HCT116 (cell line): ENCODE results near the gene CHRD. TPM values are rescaled to one million over a fixed set of nuclear protein-coding genes. Genes with fewer than 3 reads are reported as not detected.

Source experiments
- ATAC-seq: fragments of 200-7000 bp; cut with Tn5 transposase; 2 replicates; pipeline ENCODE4 v1.9.1; 2020; ENCODE audit warnings: mild to moderate bottlenecking, moderate library complexity
- BruUV-seq: library from RNA; stranded (reverse); fragments of 400-500 nt; replicated peaks from 2 replicates; lab custom pipeline; 2021; lab: Mats Ljungman, UMichigan
- CTCF ChIA-PET: fragments of 300-600 bp; sonication (Branson Sonifier 250); formaldehyde crosslinking; loops from one replicate; lab custom pipeline; 2021; ENCODE audit warnings: antibody characterized with exemption; lab: Charles Lee
- POLR2A ChIA-PET: fragments of 300-600, 350-600 bp; sonication (Branson Sonifier 250); formaldehyde crosslinking; loops from one replicate; lab custom pipeline; 2021; ENCODE audit warnings: antibody characterized with exemption; lab: Charles Lee
- RAD21 ChIA-PET, 2 experiments: fragments of 300-600 bp; sonication (Branson Sonifier 250); formaldehyde crosslinking; loops; one replicate each; lab custom pipeline; 2023; ENCODE audit warnings: low total read pairs in 2 of 2; ENCODE audit not compliant: uncharacterized antibody in 2 of 2, unreplicated experiment in 2 of 2, low non-redundant PET in 1 of 2; lab: Charles Lee
- DNase-seq: peaks from one replicate; pipeline ENCODE4 v3.0.0-alpha.2; 2010; ENCODE audit warnings: low read depth, low spot score
- H2AFZ ChIP-seq: fragments of 200-600 bp; shearing (Covaris generic), sonication (generic); 2 replicates; pipeline ENCODE4 v1.6.1; 2017; ENCODE audit warnings: low read depth, mixed run types, mixed read lengths, antibody characterized with exemption, low read length; ENCODE audit not compliant: poor library complexity, severe bottlenecking
- H3K27ac ChIP-seq: 2 replicates; pipeline ENCODE4 v1.5.1; 2012; ENCODE audit warnings: low read depth, low read length
- H3K27me3 ChIP-seq: fragments of 200-600 bp; sonication (generic); 2 replicates; pipeline ENCODE4 v1.6.1; 2016; ENCODE audit warnings: mixed run types, low read length, mixed read lengths; ENCODE audit not compliant: insufficient read depth
- H3K36me3 ChIP-seq, 2 experiments: fragments of 200-500 bp in 1 of 2; fragments of 200-600 bp in 1 of 2; sonication (Bioruptor generic) in 1 of 2; sonication (generic) in 1 of 2; 2 replicates each; pipeline versions ENCODE4 v1.5.1 to v1.6.1; 2014 to 2016; ENCODE audit warnings: low read length in 2 of 2, inconsistent platforms in 1 of 2, mixed read lengths in 1 of 2, mixed run types in 1 of 2; ENCODE audit not compliant: insufficient read depth in 2 of 2, control insufficient read depth in 1 of 2
- H3K4me1 ChIP-seq, 2 experiments: fragments of 200-600 bp in 1 of 2; sonication (generic) in 1 of 2; 2 replicates each; pipeline versions ENCODE4 v1.5.1 to v1.6.1; 2012 to 2017; ENCODE audit warnings: low read length in 2 of 2, inconsistent platforms in 1 of 2, mild to moderate bottlenecking in 1 of 2, mixed read lengths in 1 of 2, mixed run types in 1 of 2, moderate library complexity in 1 of 2; ENCODE audit not compliant: insufficient read depth in 2 of 2, control insufficient read depth in 1 of 2
- H3K4me2 ChIP-seq: fragments of 200-600 bp; sonication (generic); 2 replicates; pipeline ENCODE4 v1.6.1; 2017; ENCODE audit warnings: mixed run types, low read length, mixed read lengths
- H3K4me3 ChIP-seq, 2 experiments: fragments of 200-600 bp in 1 of 2; sonication (generic) in 1 of 2; replicated peaks in 1 of 2; 2 replicates each; pipeline ENCODE4 v1.5.1; 2011 to 2016; ENCODE audit warnings: low read length in 2 of 2, control low read depth in 1 of 2, low read depth in 1 of 2, mild to moderate bottlenecking in 1 of 2, mixed read lengths in 1 of 2, mixed run types in 1 of 2
- H3K79me2 ChIP-seq: fragments of 200-600 bp; sonication (generic); 2 replicates; pipeline ENCODE4 v1.6.1; 2017; ENCODE audit warnings: mild to moderate bottlenecking, mixed run types, low read length, moderate library complexity, mixed read lengths; ENCODE audit not compliant: insufficient read depth
- H3K9ac ChIP-seq: fragments of 200-600 bp; sonication (generic); 2 replicates; pipeline ENCODE4 v1.6.1; 2016; ENCODE audit warnings: low read length, mixed read lengths
- H3K9me2 ChIP-seq: fragments of 200-600 bp; sonication (generic), shearing (Covaris generic); 2 replicates; pipeline ENCODE4 v1.6.1; 2017; ENCODE audit warnings: mixed run types, mild to moderate bottlenecking, moderate library complexity; ENCODE audit not compliant: insufficient read depth
- H3K9me3 ChIP-seq, 2 experiments: fragments of 200-500 bp in 1 of 2; fragments of 200-600 bp in 1 of 2; sonication (Bioruptor generic) in 1 of 2; sonication (generic) in 1 of 2; 2 replicates each; pipeline ENCODE4 v1.6.1; 2014 to 2017; ENCODE audit warnings: low read length in 2 of 2, mixed read lengths in 2 of 2, inconsistent platforms in 1 of 2, low read depth in 1 of 2, mild to moderate bottlenecking in 1 of 2, mixed run types in 1 of 2, moderate library complexity in 1 of 2; ENCODE audit not compliant: control insufficient read depth in 1 of 2, insufficient read depth in 1 of 2
- H4K20me1 ChIP-seq: fragments of 200-600 bp; sonication (generic), shearing (Covaris generic); 2 replicates; pipeline ENCODE4 v1.6.1; 2017; ENCODE audit warnings: mixed run types, mild to moderate bottlenecking, moderate library complexity; ENCODE audit not compliant: insufficient read depth
- CBX3 ChIP-seq: IDR thresholded peaks from 2 replicates; pipeline ENCODE4 v1.6.1; 2012; ENCODE audit warnings: low read depth
- EZH2phosphoT487 ChIP-seq: fragments of 200-600 bp; IDR thresholded peaks from 2 replicates; pipeline ENCODE4 v1.6.1; 2018; ENCODE audit warnings: antibody characterized with exemption, borderline replicate concordance
- POLR2A ChIP-seq: IDR thresholded peaks from 2 replicates; pipeline ENCODE4 v1.7.0; 2011; ENCODE audit warnings: borderline replicate concordance; ENCODE audit not compliant: insufficient read depth, insufficient read length; ENCODE audit errors: extremely low read depth
- POLR2AphosphoS5 ChIP-seq: IDR thresholded peaks from 2 replicates; pipeline ENCODE4 v1.6.1; 2011; ENCODE audit warnings: mild to moderate bottlenecking, low read depth, low read length, moderate library complexity
- RAD21 ChIP-seq: IDR thresholded peaks from 2 replicates; pipeline ENCODE4 v1.6.1; 2012; ENCODE audit warnings: low read depth, mild to moderate bottlenecking
- ZBTB33 ChIP-seq: IDR thresholded peaks from 2 replicates; pipeline ENCODE4 v1.6.1; 2011; ENCODE audit warnings: mild to moderate bottlenecking, low read length, moderate library complexity; ENCODE audit not compliant: insufficient replicate concordance; ENCODE audit errors: extremely low read depth
- ZFX ChIP-seq: fragments of 450-650 bp; IDR thresholded peaks from 2 replicates; pipeline ENCODE4 v1.6.1; 2017
- ZNF274 ChIP-seq: fragments of 200-500 bp; sonication (Bioruptor generic); IDR thresholded peaks from 2 replicates; pipeline ENCODE4 v1.6.1; 2014; ENCODE audit warnings: mild to moderate bottlenecking, low read depth, low read length, inconsistent platforms
- intact Hi-C: fragments of 100-400 bp; cut with micrococcal nuclease; formaldehyde crosslinking; loops from 2 replicates; pipeline ENCODE4 v1.10.0; 2022
- total RNA-seq: library from RNA; stranded (reverse); gene quantifications from one replicate; pipeline ENCODE4 v1.2.1, GENCODE V29; 2021; ENCODE audit not compliant: unreplicated experiment
- TF ChIP-seq, protein P1 (sequence below): IDR thresholded peaks from 2 replicates; pipeline ENCODE4 v1.6.1; 2012
- TF ChIP-seq, protein P2 (sequence below): IDR thresholded peaks from 2 replicates; pipeline ENCODE4 v1.6.1; 2012
- TF ChIP-seq, protein P3 (sequence below), 3 experiments: fragments of 200-600 bp in 1 of 3; sonication (generic) in 1 of 3; IDR thresholded peaks in 2 of 3; conservative IDR thresholded peaks in 1 of 3; 2 replicates each; pipeline ENCODE4 v1.5.1; 2012 to 2017; ENCODE audit warnings: low read depth in 2 of 3, low read length in 2 of 3, antibody characterized with exemption in 1 of 3, borderline replicate concordance in 1 of 3, control low read depth in 1 of 3, mild to moderate bottlenecking in 1 of 3, mixed read lengths in 1 of 3, mixed run types in 1 of 3, moderate library complexity in 1 of 3; ENCODE audit not compliant: insufficient read depth in 1 of 3

CHRD gene
- total RNA-seq, 1 experiment from 2014 or later, result 8.0 TPM

DNA sequence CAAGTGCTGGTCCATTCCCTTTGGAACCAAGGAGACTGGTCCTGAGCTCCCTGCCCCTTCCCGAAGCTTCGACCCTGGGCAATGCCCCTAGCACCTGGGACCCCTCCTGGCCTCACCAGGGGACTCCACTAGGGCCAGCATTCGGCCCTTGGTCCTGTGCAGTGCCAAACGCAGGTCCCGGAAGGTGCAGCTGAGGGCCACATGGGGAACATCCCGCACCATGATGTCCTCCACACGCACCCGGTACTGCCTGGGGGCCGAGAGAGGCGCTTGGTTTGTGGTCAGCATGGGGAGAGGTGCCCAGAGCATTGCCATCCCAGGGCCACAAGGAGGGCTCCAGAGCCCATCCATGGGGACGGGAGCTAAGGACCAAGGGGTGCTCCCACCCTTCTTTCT lies 26.3 kb upstream of the CHRD start:
- Histone ChIP-seq H3K4me3 (no peak overlapping the region), H3K4me1 (peaks cover 0 to 3% of the 10 kb centered on the region in 2 experiments; a peak in 1 of 4 replicates), H2AFZ (no peak overlapping the region), H3K36me3 (peaks cover 24% of the 10 kb centered on the region in 2 experiments; a peak in 3 of 4 replicates), H3K9me3 (no peaks in the 10 kb centered on the region), H3K27me3 (no peaks in the 10 kb centered on the region), H3K9ac (no peak overlapping the region), H4K20me1 (no peaks in the 10 kb centered on the region), H3K9me2 (no peaks in the 10 kb centered on the region), H3K79me2 (no peaks in the 10 kb centered on the region), H3K4me2 (no peak overlapping the region), H3K27ac (no peak overlapping the region)
- ChIA-PET RAD21 (no interaction called here), CTCF (interaction anchor here (1.0 kb wide), 1 partner anchor 18 kb away, joined by 4 read pairs; no protein-coding TSS in a partner anchor), POLR2A (no interaction called here)
- TF ChIP-seq POLR2AphosphoS5, result no peak
- TF ChIP-seq, protein P1, sequence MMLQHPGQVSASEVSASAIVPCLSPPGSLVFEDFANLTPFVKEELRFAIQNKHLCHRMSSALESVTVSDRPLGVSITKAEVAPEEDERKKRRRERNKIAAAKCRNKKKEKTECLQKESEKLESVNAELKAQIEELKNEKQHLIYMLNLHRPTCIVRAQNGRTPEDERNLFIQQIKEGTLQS, result no peak
- TF ChIP-seq, protein P2, sequence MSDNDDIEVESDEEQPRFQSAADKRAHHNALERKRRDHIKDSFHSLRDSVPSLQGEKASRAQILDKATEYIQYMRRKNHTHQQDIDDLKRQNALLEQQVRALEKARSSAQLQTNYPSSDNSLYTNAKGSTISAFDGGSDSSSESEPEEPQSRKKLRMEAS, result no peak
- TF ChIP-seq ZFX, result no peak
- TF ChIP-seq, protein P3, sequence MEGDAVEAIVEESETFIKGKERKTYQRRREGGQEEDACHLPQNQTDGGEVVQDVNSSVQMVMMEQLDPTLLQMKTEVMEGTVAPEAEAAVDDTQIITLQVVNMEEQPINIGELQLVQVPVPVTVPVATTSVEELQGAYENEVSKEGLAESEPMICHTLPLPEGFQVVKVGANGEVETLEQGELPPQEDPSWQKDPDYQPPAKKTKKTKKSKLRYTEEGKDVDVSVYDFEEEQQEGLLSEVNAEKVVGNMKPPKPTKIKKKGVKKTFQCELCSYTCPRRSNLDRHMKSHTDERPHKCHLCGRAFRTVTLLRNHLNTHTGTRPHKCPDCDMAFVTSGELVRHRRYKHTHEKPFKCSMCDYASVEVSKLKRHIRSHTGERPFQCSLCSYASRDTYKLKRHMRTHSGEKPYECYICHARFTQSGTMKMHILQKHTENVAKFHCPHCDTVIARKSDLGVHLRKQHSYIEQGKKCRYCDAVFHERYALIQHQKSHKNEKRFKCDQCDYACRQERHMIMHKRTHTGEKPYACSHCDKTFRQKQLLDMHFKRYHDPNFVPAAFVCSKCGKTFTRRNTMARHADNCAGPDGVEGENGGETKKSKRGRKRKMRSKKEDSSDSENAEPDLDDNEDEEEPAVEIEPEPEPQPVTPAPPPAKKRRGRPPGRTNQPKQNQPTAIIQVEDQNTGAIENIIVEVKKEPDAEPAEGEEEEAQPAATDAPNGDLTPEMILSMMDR (IDR thresholded peaks at IDR 0.05 in 2 of 3, conservative IDR thresholded peaks at IDR 0.05 in 1 of 3; ENCODE audit: borderline replicate concordance in 1 of 3, insufficient read depth in 1 of 3, low read depth in 2 of 3, low read length in 2 of 3), result no peak
- TF ChIP-seq CBX3, result no peak
- TF ChIP-seq ZNF274, result no peak
- TF ChIP-seq POLR2A, result no peak
- no peak for TF ChIP-seq EZH2phosphoT487
- TF ChIP-seq ZBTB33, result no peak
- TF ChIP-seq RAD21, result no peak
- DNase-seq, result no peak
- BruUV-seq, result no TSS peak
- intact Hi-C loops, result no loop called here
- ATAC-seq, result no peak
